OCI-LY7 (cell line): ENCODE data around the gene KSR1. TPM values are rescaled to one million over a fixed set of nuclear protein-coding genes. Genes with fewer than 3 reads are reported as not detected.

Experiments used
- BruUV-seq: library from RNA; stranded (reverse); fragments of 400-500 nt; replicated peaks from 2 replicates; lab custom pipeline; 2021; lab: Mats Ljungman, UMichigan
- CTCF ChIA-PET: fragments of 300-600 bp; sonication (Branson Sonifier 250); formaldehyde crosslinking; loops from one replicate; lab custom pipeline; 2022; ENCODE audit warnings: antibody characterized with exemption; ENCODE audit not compliant: unreplicated experiment; lab: Charles Lee
- POLR2A ChIA-PET: fragments of 300-600 bp; sonication (Branson Sonifier 250); formaldehyde crosslinking; loops from one replicate; lab custom pipeline; 2022; ENCODE audit warnings: antibody characterized with exemption; lab: Charles Lee
- DNase-seq: peaks from one replicate; pipeline ENCODE4 v3.0.0-alpha.2; 2015; ENCODE audit warnings: low spot score
- H2AFZ ChIP-seq: fragments of 200-600 bp; sonication (generic), shearing (Covaris generic); 2 replicates; pipeline ENCODE4 v1.6.1; 2014; ENCODE audit warnings: mild to moderate bottlenecking, antibody characterized with exemption, low read length, moderate library complexity
- H3K27ac ChIP-seq: fragments of 200-600 bp; sonication (generic); 2 replicates; pipeline ENCODE4 v1.5.1; 2014; ENCODE audit warnings: mixed run types, low read depth, mild to moderate bottlenecking, moderate library complexity, low read length, inconsistent platforms; ENCODE audit not compliant: poor library complexity, severe bottlenecking
- H3K36me3 ChIP-seq: fragments of 200-600 bp; sonication (generic); 2 replicates; pipeline ENCODE4 v1.6.1; 2014; ENCODE audit warnings: mild to moderate bottlenecking, antibody characterized with exemption, low read length, moderate library complexity, mixed read lengths; ENCODE audit not compliant: insufficient read depth
- H3K4me1 ChIP-seq: fragments of 200-600 bp; sonication (generic); 2 replicates; pipeline ENCODE4 v1.5.1; 2014; ENCODE audit warnings: mild to moderate bottlenecking, low read length; ENCODE audit not compliant: insufficient read depth, poor library complexity, severe bottlenecking
- H3K4me2 ChIP-seq: fragments of 200-600 bp; sonication (generic); 2 replicates; pipeline ENCODE4 v1.6.1; 2014; ENCODE audit warnings: mild to moderate bottlenecking, low read length
- H3K4me3 ChIP-seq: fragments of 200-600 bp; sonication (generic); 2 replicates; pipeline ENCODE4 v1.5.1; 2014; ENCODE audit warnings: mild to moderate bottlenecking, low read depth, low read length; ENCODE audit not compliant: poor library complexity, severe bottlenecking
- H3K79me2 ChIP-seq: fragments of 200-600 bp; sonication (generic); 2 replicates; pipeline ENCODE4 v1.6.1; 2016; ENCODE audit warnings: low read depth, mild to moderate bottlenecking, low read length, moderate library complexity, mixed read lengths; ENCODE audit not compliant: insufficient read depth
- H3K9me2 ChIP-seq: fragments of 200-600 bp; sonication (generic); 2 replicates; pipeline ENCODE4 v1.6.1; 2016; ENCODE audit warnings: mild to moderate bottlenecking, low read length, mixed read lengths; ENCODE audit not compliant: insufficient read depth
- H3K9me3 ChIP-seq: fragments of 200-600 bp; sonication (generic); 2 replicates; pipeline ENCODE4 v1.6.1; 2014; ENCODE audit warnings: mild to moderate bottlenecking, mixed run types, low read length, mixed read lengths
- H4K20me1 ChIP-seq: fragments of 200-600 bp; sonication (generic); 2 replicates; pipeline ENCODE4 v1.6.1; 2014; ENCODE audit warnings: mild to moderate bottlenecking, antibody characterized with exemption, low read length, moderate library complexity, mixed read lengths; ENCODE audit not compliant: insufficient read depth
- CTCF ChIP-seq: fragments of 200-600 bp; sonication (generic); conservative IDR thresholded peaks from 2 replicates; pipeline ENCODE4 v1.5.1; 2014; ENCODE audit warnings: mild to moderate bottlenecking, antibody characterized with exemption, low read length, moderate library complexity, mixed read lengths
- EZH2phosphoT487 ChIP-seq: fragments of 200-600 bp; sonication (generic); IDR thresholded peaks from 2 replicates; pipeline ENCODE4 v1.6.1; 2018; ENCODE audit warnings: low read depth, borderline replicate concordance, mild to moderate bottlenecking, mixed run types, antibody characterized with exemption, low read length, moderate library complexity, mixed read lengths
- intact Hi-C: fragments of 100-400 bp; cut with micrococcal nuclease; formaldehyde crosslinking; loops from one replicate; pipeline ENCODE4 v1.10.0; 2022; ENCODE audit not compliant: unreplicated experiment
- total RNA-seq, 2 experiments: library from RNA; depleted of rRNA in 1 of 2; stranded (reverse); fragments of >200 nt in 1 of 2; shearing (Covaris generic) in 1 of 2; gene quantifications; 2 replicates each; pipeline ENCODE4 v1.2.3, GENCODE V29; 2014 to 2022

Gene KSR1
- total RNA-seq, 2 experiments from 2014 or later = 2.2 to 4.1 TPM

GRCh38 chr17:27540318-27541101 lies 84.3 kb downstream of the KSR1 start:
- H3K4me3 ChIP-seq = no peak overlapping the region
- no peak overlapping the region for H2AFZ ChIP-seq
- no peaks in the 10 kb centered on the region for H3K79me2 ChIP-seq
- H3K36me3 ChIP-seq = no peaks in the 10 kb centered on the region
- no peaks in the 10 kb centered on the region for H3K9me2 ChIP-seq
- no TSS peak for BruUV-seq
- TF ChIP-seq EZH2phosphoT487 = no peak
- TF ChIP-seq CTCF = no peak
- no peak overlapping the region for H3K4me2 ChIP-seq
- no peak for DNase-seq
- CTCF ChIA-PET = no interaction called here
- peaks cover 15% of the 10 kb centered on the region for H3K4me1 ChIP-seq
- H3K9me3 ChIP-seq = no peaks in the 10 kb centered on the region
- POLR2A ChIA-PET = interaction anchor here (0.6 kb wide), 1 partner anchor 17 kb away, joined by 3 read pairs; no protein-coding TSS in a partner anchor
- intact Hi-C loops = no loop called here
- H4K20me1 ChIP-seq = 0 out of 2 replicates have a peak, but pooled peaks cover 5% of the 10 kb centered on the region
- no peak overlapping the region for H3K27ac ChIP-seq

DNA sequence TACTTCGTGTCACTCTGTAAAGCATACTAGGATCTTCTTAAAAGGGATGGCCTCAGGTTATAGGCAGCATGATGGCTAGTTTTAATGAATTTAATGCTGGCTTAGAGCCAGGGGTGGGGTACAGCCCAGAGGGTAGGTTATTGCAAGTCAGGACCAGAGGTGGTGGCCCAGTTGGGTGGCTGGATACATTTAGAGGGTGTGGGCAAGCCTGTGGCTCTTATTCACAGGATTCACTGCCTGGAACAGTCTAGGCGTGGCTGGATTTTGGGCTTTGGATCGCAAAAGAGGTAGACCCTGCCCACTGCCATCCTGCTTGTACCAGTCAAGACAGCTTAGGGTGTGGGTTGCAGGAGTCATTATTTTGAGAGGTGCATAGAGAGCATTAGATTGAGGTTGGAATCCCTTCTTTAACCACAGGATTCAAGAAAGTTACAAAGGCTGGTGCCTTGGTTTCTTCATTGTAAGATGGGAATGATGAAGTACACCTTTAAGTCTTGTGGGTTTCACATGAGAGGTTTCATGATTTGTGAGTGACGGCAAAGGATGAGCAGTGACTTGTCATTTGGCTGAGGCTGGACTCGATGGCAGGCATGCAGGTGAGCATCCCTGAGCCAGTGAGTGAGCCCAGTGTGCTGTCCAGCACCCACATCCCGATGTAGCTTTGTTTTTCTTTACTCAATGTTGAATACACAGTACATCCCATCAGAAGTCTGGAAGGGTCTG lies 85.2 kb downstream of the KSR1 start:
- no peak overlapping the region for H3K4me2 ChIP-seq
- H3K79me2 ChIP-seq = no peaks in the 10 kb centered on the region
- no peak for TF ChIP-seq EZH2phosphoT487
- no peak for TF ChIP-seq CTCF
- ChIA-PET POLR2A (no interaction called here), CTCF (no interaction called here)
- DNase-seq = no peak
- H2AFZ ChIP-seq = no peak overlapping the region
- H3K4me3 ChIP-seq = no peak overlapping the region
- BruUV-seq = no TSS peak
- no peaks in the 10 kb centered on the region for H3K9me2 ChIP-seq
- H3K4me1 ChIP-seq = peaks cover 15% of the 10 kb centered on the region
- 0 out of 2 replicates have a peak, but pooled peaks cover 5% of the 10 kb centered on the region for H4K20me1 ChIP-seq
- no peaks in the 10 kb centered on the region for H3K9me3 ChIP-seq
- H3K27ac ChIP-seq = no peak overlapping the region
- H3K36me3 ChIP-seq = no peaks in the 10 kb centered on the region
- intact Hi-C loops = no loop called here
